GM12878 (cell line): ENCODE results near the gene NHEJ1. TPM values are rescaled to one million over a fixed set of nuclear protein-coding genes. Genes with fewer than 3 reads are reported as not detected.

Experiments used
- ASH2L ChIP-seq: fragments of 300-600, 200-600 bp; sonication (generic); IDR thresholded peaks from 2 replicates; pipeline ENCODE4 v1.6.1; 2017; ENCODE audit warnings: low read depth, mild to moderate bottlenecking, borderline replicate concordance
- BRCA1 ChIP-seq: IDR thresholded peaks from 2 replicates; pipeline ENCODE4 v1.6.1; 2011; ENCODE audit warnings: low read depth, low read length, improper control_type of control experiment
- DPF2 ChIP-seq: fragments of 450-650 bp; IDR thresholded peaks from 2 replicates; pipeline ENCODE4 v1.6.1; 2017; ENCODE audit warnings: mild to moderate bottlenecking
- EED ChIP-seq: sonication (generic); IDR thresholded peaks from 2 replicates; pipeline ENCODE4 v1.6.1; 2016; ENCODE audit warnings: antibody characterized with exemption, low read depth
- HDAC2 ChIP-seq: fragments of 200-600 bp; sonication (generic); IDR thresholded peaks from 2 replicates; pipeline ENCODE4 v1.6.1; 2017
- IRF4 ChIP-seq: IDR thresholded peaks from 2 replicates; pipeline ENCODE4 v1.6.1; 2011; ENCODE audit warnings: low read depth, low read length
- MYC ChIP-seq: IDR thresholded peaks from 2 replicates; pipeline ENCODE4 v1.6.1; 2011; ENCODE audit warnings: mild to moderate bottlenecking, low read length, moderate library complexity, inconsistent platforms; ENCODE audit not compliant: insufficient read depth, insufficient replicate concordance, insufficient read length, severe bottlenecking
- POLR2A ChIP-seq: IDR thresholded peaks from 2 replicates; pipeline ENCODE4 v1.6.1; 2011; ENCODE audit warnings: low read depth, mild to moderate bottlenecking, low read length
- SIN3A ChIP-seq: IDR thresholded peaks from 2 replicates; pipeline ENCODE4 v1.6.1; 2012; ENCODE audit warnings: low read depth, low read length, improper control_type of control experiment
- SPI1 ChIP-seq: IDR thresholded peaks from 2 replicates; pipeline ENCODE4 v1.6.1; 2011; ENCODE audit warnings: low read depth, mild to moderate bottlenecking, low read length, moderate library complexity, borderline replicate concordance; ENCODE audit not compliant: insufficient read depth
- TARDBP ChIP-seq: IDR thresholded peaks from 2 replicates; pipeline ENCODE4 v1.6.1; 2016; ENCODE audit warnings: borderline replicate concordance
- YY1 ChIP-seq: IDR thresholded peaks from 2 replicates; pipeline ENCODE4 v1.6.1; 2011; ENCODE audit warnings: low read depth, mild to moderate bottlenecking, low read length
- ZBTB40 ChIP-seq: fragments of 450-650 bp; IDR thresholded peaks from 2 replicates; pipeline ENCODE4 v1.6.1; 2016; ENCODE audit warnings: mild to moderate bottlenecking, moderate library complexity, borderline replicate concordance
- ZNF687 ChIP-seq: fragments of 450-650 bp; IDR thresholded peaks from 2 replicates; pipeline ENCODE4 v1.6.1; 2017; ENCODE audit warnings: mild to moderate bottlenecking, moderate library complexity
- polyA plus RNA-seq, 11 experiments: library from polyadenylated mRNA; depleted of rRNA in 4 of 11; unstranded in 6 of 11; stranded (reverse) in 5 of 11; fragments of >200 nt; fragmentation: Nextera tagmentation in 4 of 11; fragmentation: Illumina TruSeq in 1 of 11; extraction: Ambion mirVana in 4 of 11; extraction: Trizol in 1 of 11; gene quantifications; 1 replicate in 1 of 11; 2 replicates in 10 of 11; pipeline versions ENCODE4 v1.2.1 to v1.2.3, GENCODE V29; 2011 to 2016; ENCODE audit warnings: inconsistent platforms in 2 of 11, missing spikeins in 2 of 11, low read depth in 1 of 11
- total RNA-seq, 4 experiments: library from RNA; depleted of rRNA in 3 of 4; stranded (reverse); fragments of >200 nt in 3 of 4; fragmentation: Illumina TruSeq in 1 of 4; extraction: Trizol in 1 of 4; gene quantifications; 2 replicates each; pipeline versions ENCODE4 v1.2.1 to v1.2.3, GENCODE V29; 2013 to 2021

The NHEJ1 gene
- total and polyA plus RNA-seq, 10 of the 15 experiments (the other 5 are each of a cell fraction or from before 2014, with no cell fraction given): 11.8 to 20.2 (median 17.0) TPM

GRCh38 chr2:219084791-219085190, 75.8 kb downstream of the NHEJ1 start (continued):
- TF ChIP-seq ZNF687 (no peak), BRCA1 (no peak), ZBTB40 (no peak), SIN3A (no peak), DPF2 (no peak), YY1 (no peak), MYC (no peak), EED (no peak), POLR2A (no peak), SPI1 (no peak), ASH2L (no peak), TARDBP (no peak), IRF4 (no peak), HDAC2 (no peak)
